ENCODE measurements around the gene SLC31A2. TPM values are rescaled to one million over a fixed set of nuclear protein-coding genes. Genes with fewer than 3 reads are reported as not detected.
"Not testable (repeated sequence)": the region's sequence is repeated elsewhere in the genome, so short reads cannot be mapped to it uniquely, and the experiment has no call there.

Gene SLC31A2
- total RNA-seq, 1 donor from 2014 or later: 74.8 TPM

- intact Hi-C loops (cut with DNase I): no loop called here
- Histone ChIP-seq H3K4me1 (no peaks in the 10 kb centered on the region), H3K27me3 (ENCODE audit: low read depth) (peaks cover 11% of the 10 kb centered on the region), H3K27ac (no peak overlapping the region), H3K36me3 (no peaks in the 10 kb centered on the region), H3K9me3 (no peaks in the 10 kb centered on the region), H3K4me3 (no peak overlapping the region)
- DNase-seq (no peak), ATAC-seq (no peak)
- TF ChIP-seq CTCF (IDR thresholded peaks at IDR 0.05): no peak
These were observed 12.0 kb upstream of the SLC31A2 start for GRCh38 chr9:113138760-113139159.

- peaks cover 14% of the 10 kb centered on the region for H3K27me3 ChIP-seq (ENCODE audit: low read depth)
- intact Hi-C loops (cut with DNase I): no loop called here
- H3K36me3 ChIP-seq: no peaks in the 10 kb centered on the region
- H3K9me3 ChIP-seq: no peaks in the 10 kb centered on the region
- H3K4me1 ChIP-seq: no peaks in the 10 kb centered on the region
- ATAC-seq: no peak
- TF ChIP-seq CTCF (IDR thresholded peaks at IDR 0.05): no peak
- DNase-seq: no peak
- H3K27ac ChIP-seq: no peak overlapping the region
- H3K4me3 ChIP-seq: no peak overlapping the region
These were observed 11.5 kb upstream of the SLC31A2 start for GRCh38 chr9:113139225-113139829.

GRCh38 chr9:113139953-113140352 is 10.9 kb upstream of the SLC31A2 start:
- Histone ChIP-seq H3K27ac (no peak overlapping the region), H3K36me3 (no peaks in the 10 kb centered on the region), H3K4me1 (no peaks in the 10 kb centered on the region), H3K9me3 (no peaks in the 10 kb centered on the region), H3K27me3 (ENCODE audit: low read depth) (peaks cover 14% of the 10 kb centered on the region), H3K4me3 (no peak overlapping the region)
- TF ChIP-seq CTCF (IDR thresholded peaks at IDR 0.05): no peak
- intact Hi-C loops (cut with DNase I): no loop called here
- no peak for ATAC-seq
- DNase-seq: no peak

- H3K4me3 ChIP-seq; H3K4me1 ChIP-seq; ATAC-seq; intact Hi-C loops (cut with DNase I); DNase-seq; H3K9me3 ChIP-seq; H3K27ac ChIP-seq; H3K36me3 ChIP-seq: not testable (repeated sequence)
- peaks cover 14% of the 10 kb centered on the region for H3K27me3 ChIP-seq (ENCODE audit: low read depth)
These were observed 9.9 kb upstream of the SLC31A2 start for GRCh38 chr9:113140896-113141295.

- H3K4me1 ChIP-seq: no peaks in the 10 kb centered on the region
These were observed 7.2 kb upstream of the SLC31A2 start for GRCh38 chr9:113143432-113144227.

More at GRCh38 chr9:113143432-113144227, 7.2 kb upstream of the SLC31A2 start:
- Histone ChIP-seq H3K9me3 (no peaks in the 10 kb centered on the region), H3K4me3 (no peak overlapping the region), H3K27me3 (ENCODE audit: low read depth) (peaks cover 14% of the 10 kb centered on the region), H3K36me3 (no peaks in the 10 kb centered on the region), H3K27ac (no peak overlapping the region)
- no peak for DNase-seq
- intact Hi-C loops (cut with DNase I): no loop called here
- no peak for TF ChIP-seq CTCF (IDR thresholded peaks at IDR 0.05)
- no peak for ATAC-seq
